B cell (primary cell): ENCODE data around the gene TCIRG1. TPM values are rescaled to one million over a fixed set of nuclear protein-coding genes. Genes with fewer than 3 reads are reported as not detected.

Experiments
- ATAC-seq: fragments of 200-7000 bp; cut with Tn5 transposase; one replicate; pipeline ENCODE4 v1.10.0; 2021; ENCODE audit warnings: low read depth, mild to moderate bottlenecking, moderate number of reproducible peaks, moderate library complexity
- CTCF ChIA-PET: fragments of 350-600 bp; sonication (Branson Sonifier 250); formaldehyde crosslinking; loops from one replicate; lab custom pipeline; 2021; ENCODE audit warnings: antibody characterized with exemption, inconsistent platforms; lab: Charles Lee
- POLR2A ChIA-PET: fragments of 350-600 bp; sonication (Branson Sonifier 250); formaldehyde crosslinking; loops from one replicate; lab custom pipeline; 2021; ENCODE audit warnings: antibody characterized with exemption; lab: Charles Lee
- DNase-seq: peaks from one replicate; pipeline ENCODE4 v3.0.0; 2013
- H2AFZ ChIP-seq: 2 replicates; pipeline ENCODE4 v1.6.1; 2012; ENCODE audit warnings: mild to moderate bottlenecking, low read depth, low read length; ENCODE audit not compliant: insufficient read depth, poor library complexity, severe bottlenecking
- H3K27ac ChIP-seq, 2 donors: 1 replicate in 1 of 2; 2 replicates in 1 of 2; pipeline ENCODE4 v1.5.1; 2012 to 2013; ENCODE audit warnings: low read length in 2 of 2, mild to moderate bottlenecking in 2 of 2, moderate library complexity in 1 of 2
- H3K27me3 ChIP-seq, 4 experiments: fragments of 200-600 bp in 1 of 4; sonication (generic) in 1 of 4; replicated peaks in 1 of 4; 1 replicate in 2 of 4; 2 replicates in 2 of 4; pipeline versions ENCODE4 v1.6.1 to v1.7.0; 2013 to 2016; ENCODE audit warnings: low read length in 3 of 4, mild to moderate bottlenecking in 2 of 4, mixed read lengths in 1 of 4, moderate library complexity in 1 of 4; ENCODE audit not compliant: insufficient read depth in 4 of 4, control insufficient read depth in 3 of 4; ENCODE audit errors: control extremely low read depth in 1 of 4
- H3K36me3 ChIP-seq, 2 experiments: replicated peaks in 1 of 2; 1 replicate in 1 of 2; 2 replicates in 1 of 2; pipeline versions ENCODE4 v1.6.1 to v1.7.1; 2013; ENCODE audit warnings: low read length in 1 of 2; ENCODE audit not compliant: insufficient read depth in 2 of 2, control insufficient read depth in 1 of 2; ENCODE audit errors: control extremely low read depth in 1 of 2, extremely low read depth in 1 of 2
- H3K4me1 ChIP-seq, 2 donors: fragments of 200-600 bp in 1 of 2; sonication (generic) in 1 of 2; 1 replicate in 1 of 2; 2 replicates in 1 of 2; pipeline versions ENCODE4 v1.5.1 to v1.6.1; 2013 to 2017; ENCODE audit warnings: low read length in 2 of 2; ENCODE audit not compliant: control insufficient read depth in 2 of 2, insufficient read depth in 2 of 2
- H3K4me2 ChIP-seq: replicated peaks from 2 replicates; pipeline ENCODE3; 2012; ENCODE audit warnings: mild to moderate bottlenecking, low read depth, low read length; ENCODE audit not compliant: poor library complexity, severe bottlenecking
- H3K4me3 ChIP-seq, 5 experiments: fragments of 200-600 bp in 1 of 5; sonication (generic) in 1 of 5; 1 replicate in 3 of 5; 2 replicates in 2 of 5; pipeline versions ENCODE4 v1.5.1 to v1.7.0; 2011 to 2016; ENCODE audit warnings: low read length in 4 of 5, mild to moderate bottlenecking in 4 of 5, low read depth in 2 of 5, control low read depth in 1 of 5, moderate library complexity in 1 of 5; ENCODE audit not compliant: insufficient read depth in 1 of 5; ENCODE audit errors: control extremely low read depth in 1 of 5, extremely low read depth in 1 of 5
- H3K79me2 ChIP-seq: fragments of 200-600 bp; sonication (generic); one replicate; pipeline ENCODE4 v1.6.0; 2016; ENCODE audit warnings: low read length; ENCODE audit not compliant: control insufficient read depth, insufficient read depth
- H3K9ac ChIP-seq: fragments of 200-600 bp; sonication (generic); 2 replicates; pipeline ENCODE4 v1.6.1; 2017; ENCODE audit warnings: mild to moderate bottlenecking, low read length, moderate library complexity
- H3K9me3 ChIP-seq, 3 donors: one replicate each; pipeline versions ENCODE4 v1.6.1 to v1.7.1; 2013; ENCODE audit warnings: low read length in 2 of 3; ENCODE audit not compliant: control insufficient read depth in 2 of 3, insufficient read depth in 1 of 3; ENCODE audit errors: control extremely low read depth in 1 of 3
- H4K20me1 ChIP-seq: 2 replicates; pipeline ENCODE4 v1.6.0; 2012; ENCODE audit warnings: mild to moderate bottlenecking, low read length; ENCODE audit not compliant: insufficient read depth, control insufficient read depth, poor library complexity, severe bottlenecking
- H3K27ac Mint-ChIP-seq: one replicate; pipeline ENCODE4 v1.8.0; 2021; ENCODE audit warnings: mixed read lengths
- H3K27me3 Mint-ChIP-seq: one replicate; pipeline ENCODE4 v1.8.0; 2021; ENCODE audit warnings: mixed read lengths
- H3K4me1 Mint-ChIP-seq: one replicate; pipeline ENCODE4 v1.8.0; 2021; ENCODE audit warnings: mixed read lengths
- H3K4me3 Mint-ChIP-seq: one replicate; pipeline ENCODE4 v1.8.0; 2021; ENCODE audit warnings: mixed read lengths
- H3K9me3 Mint-ChIP-seq: one replicate; pipeline ENCODE4 v1.8.0; 2022; ENCODE audit warnings: mixed read lengths; ENCODE audit not compliant: insufficient read depth
- EZH2 ChIP-seq: IDR thresholded peaks from 2 replicates; pipeline ENCODE4 v1.6.1; 2012; ENCODE audit warnings: borderline replicate concordance, low read depth, mild to moderate bottlenecking, moderate library complexity, low read length; ENCODE audit not compliant: insufficient read depth, poor library complexity, severe bottlenecking
- WGBS: methylation state at CpG from one replicate; pipeline ENCODE4 v1.1.5; 2013; ENCODE audit warnings: missing lambda C conversion rate; ENCODE audit not compliant: insufficient coverage; 5-methylcytosine and 5-hydroxymethylcytosine counted together
- intact Hi-C: fragments of 100-400 bp; cut with micrococcal nuclease; formaldehyde crosslinking; loops from one replicate; pipeline ENCODE4 v1.10.0; 2022
- polyA plus RNA-seq: library from polyadenylated mRNA; depleted of rRNA; stranded (reverse); fragments of >200 nt; gene quantifications from 2 replicates; pipeline ENCODE4 v1.2.3, GENCODE V29; 2012
- total RNA-seq, 2 donors: library from RNA; stranded (reverse); fragments of 120-200 nt in 1 of 2; gene quantifications; 1 replicate in 1 of 2; 2 replicates in 1 of 2; pipeline versions ENCODE4 v1.2.3 to v1.2.4, GENCODE V29; 2013 to 2022
- TF ChIP-seq, protein P1 (sequence below): fragments of 200-600 bp; IDR thresholded peaks from one replicate; pipeline ENCODE4 v1.8.0; 2022; ENCODE audit warnings: antibody characterized with exemption, mild to moderate bottlenecking

Gene TCIRG1
- total and polyA plus RNA-seq, 2 donors (not counting 1 experiment from before 2014, with no cell fraction given), result 305 to 725 TPM

GRCh38 chr11:68024508-68024907, 14.3 kb upstream of the TCIRG1 start:
- Histone ChIP-seq H3K4me2 (no peak overlapping the region), H4K20me1 (no peaks in the 10 kb centered on the region), H3K79me2 (no peaks in the 10 kb centered on the region), H3K36me3 (no peaks in the 10 kb centered on the region), H3K4me3 (no peak overlapping the region), H3K9me3 (no peaks in the 10 kb centered on the region), H3K4me1 (peaks cover under 1 to 2% of the 10 kb centered on the region in 2 donors), H3K9ac (no peak overlapping the region), H3K27me3 (no peaks in the 10 kb centered on the region), H3K27ac (no peak overlapping the region), H2AFZ (no peak overlapping the region)
- Mint-ChIP-seq H3K27me3 (peaks cover 6% of the 10 kb centered on the region), H3K27ac (no peak overlapping the region), H3K4me1 (peaks cover 3% of the 10 kb centered on the region), H3K9me3 (no peaks in the 10 kb centered on the region), H3K4me3 (no peak overlapping the region)
- intact Hi-C loops, result no loop called here
- ChIA-PET CTCF (interaction anchor here (1.4 kb wide), 2 partner anchors 14 to 22 kb away, joined by 3 to 4 read pairs; partner anchors contain the start of gene ALDH3B1), POLR2A (no interaction called here)
- DNase-seq (no peak), ATAC-seq (no peak)
- WGBS, result 100% methylated on average over 2 of the region's 5 CpGs
- TF ChIP-seq, protein P1, sequence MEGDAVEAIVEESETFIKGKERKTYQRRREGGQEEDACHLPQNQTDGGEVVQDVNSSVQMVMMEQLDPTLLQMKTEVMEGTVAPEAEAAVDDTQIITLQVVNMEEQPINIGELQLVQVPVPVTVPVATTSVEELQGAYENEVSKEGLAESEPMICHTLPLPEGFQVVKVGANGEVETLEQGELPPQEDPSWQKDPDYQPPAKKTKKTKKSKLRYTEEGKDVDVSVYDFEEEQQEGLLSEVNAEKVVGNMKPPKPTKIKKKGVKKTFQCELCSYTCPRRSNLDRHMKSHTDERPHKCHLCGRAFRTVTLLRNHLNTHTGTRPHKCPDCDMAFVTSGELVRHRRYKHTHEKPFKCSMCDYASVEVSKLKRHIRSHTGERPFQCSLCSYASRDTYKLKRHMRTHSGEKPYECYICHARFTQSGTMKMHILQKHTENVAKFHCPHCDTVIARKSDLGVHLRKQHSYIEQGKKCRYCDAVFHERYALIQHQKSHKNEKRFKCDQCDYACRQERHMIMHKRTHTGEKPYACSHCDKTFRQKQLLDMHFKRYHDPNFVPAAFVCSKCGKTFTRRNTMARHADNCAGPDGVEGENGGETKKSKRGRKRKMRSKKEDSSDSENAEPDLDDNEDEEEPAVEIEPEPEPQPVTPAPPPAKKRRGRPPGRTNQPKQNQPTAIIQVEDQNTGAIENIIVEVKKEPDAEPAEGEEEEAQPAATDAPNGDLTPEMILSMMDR, result no peak
- TF ChIP-seq EZH2, result no peak

DNA sequence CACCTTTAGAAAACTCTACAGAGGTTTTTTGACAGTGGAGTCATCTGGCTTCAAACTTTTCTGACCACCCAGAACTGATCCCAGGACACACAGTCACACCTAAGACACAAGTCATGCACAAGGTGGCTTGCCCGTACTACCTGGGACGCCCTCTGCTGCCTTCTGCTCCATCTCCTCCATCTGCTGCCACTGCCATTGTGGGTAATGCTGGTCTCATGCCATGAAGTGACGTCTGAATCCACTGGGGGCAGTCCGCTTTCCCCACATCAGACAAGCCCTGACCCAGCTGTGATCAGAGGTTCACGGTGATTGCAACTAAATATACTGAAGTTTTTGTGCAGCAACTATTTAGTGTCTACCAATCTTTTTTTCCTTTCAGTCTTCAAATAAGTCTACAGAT, 13.8 kb upstream of the TCIRG1 start:
- TF ChIP-seq, protein P1, result no peak
- TF ChIP-seq EZH2, result no peak
- no peak overlapping the region for H2AFZ ChIP-seq
- POLR2A ChIA-PET, result no interaction called here

More for the DNA sequence above, 13.8 kb upstream of the TCIRG1 start:
- no peak overlapping the region for H3K27ac ChIP-seq
- no peaks in the 10 kb centered on the region for H3K79me2 ChIP-seq
- H3K4me3 Mint-ChIP-seq, result no peak overlapping the region
- intact Hi-C loops, result no loop called here
- H3K4me3 ChIP-seq, result no peak overlapping the region
- peaks cover 6% of the 10 kb centered on the region for H3K27me3 Mint-ChIP-seq
- H3K27ac Mint-ChIP-seq, result no peak overlapping the region
- no peak overlapping the region for H3K9ac ChIP-seq
- WGBS, result 40% methylated on average over 3 of the region's 5 CpGs
- no peaks in the 10 kb centered on the region for H4K20me1 ChIP-seq
- H3K9me3 ChIP-seq, result no peaks in the 10 kb centered on the region
- H3K27me3 ChIP-seq, result no peaks in the 10 kb centered on the region
- H3K4me2 ChIP-seq, result no peak overlapping the region
- no peaks in the 10 kb centered on the region for H3K36me3 ChIP-seq
- H3K4me1 Mint-ChIP-seq, result peaks cover 5% of the 10 kb centered on the region
- ATAC-seq (no peak), DNase-seq (no peak)
- CTCF ChIA-PET, result interaction anchor here (1.4 kb wide), 2 partner anchors 15 to 23 kb away, joined by 3 to 4 read pairs; partner anchors contain the start of gene ALDH3B1
- H3K4me1 ChIP-seq, result peaks cover 4 to 7% of the 10 kb centered on the region in 2 donors
- no peaks in the 10 kb centered on the region for H3K9me3 Mint-ChIP-seq
